ENCODE results near the gene RAB8B. TPM values are rescaled to one million over a fixed set of nuclear protein-coding genes. Genes with fewer than 3 reads are reported as not detected.

Gene RAB8B
- total RNA-seq, 8 experiments from 2014 or later, result 24.6 to 58.4 (median 39.7) TPM

GRCh38 chr15:63218100-63218808, 28.8 kb downstream of the RAB8B start:
- in situ Hi-C loops (cut with MboI; ENCODE audit: low pct_unique_long_range_greater_than_20kb in 2 of 9, low sequenced_read_pairs in 9 of 9, unreplicated experiment in 9 of 9), result no loop called here
- 17 to 92% (median 57%) methylated on average over 1 to 5 of the region's 5 CpGs for WGBS, 10 experiments
- H3K4me3 ChIP-seq, result no peak overlapping the region
- no peak overlapping the region for H3K27ac ChIP-seq
- H3K4me1 ChIP-seq (replicated peaks in 1 of 2), result peaks cover 0 to 7% of the 10 kb centered on the region in 2 donors
- peak in 4 of 8 experiments; percentile 25 to 71 (median 44) for ATAC-seq (replicated peaks in 6 of 8)

- no peak for ATAC-seq (replicated peaks in 6 of 8)
- no peak overlapping the region for H3K27ac ChIP-seq
Observed at GRCh38 chr15:63219196-63219710, 29.8 kb downstream of the RAB8B start.

GRCh38 chr15:63221346-63221745, 31.9 kb downstream of the RAB8B start:
- H3K4me1 ChIP-seq (replicated peaks in 1 of 2), result peaks cover 0 to 7% of the 10 kb centered on the region in 2 donors
- no peak overlapping the region for H3K4me3 ChIP-seq
- H3K27ac ChIP-seq, result no peak overlapping the region
- peak in 2 of 8 experiments; percentile 50 to 57 for ATAC-seq (replicated peaks in 6 of 8)
- in situ Hi-C loops (cut with MboI; ENCODE audit: low pct_unique_long_range_greater_than_20kb in 2 of 9, low sequenced_read_pairs in 9 of 9, unreplicated experiment in 9 of 9), result no loop called here
- WGBS, 10 experiments, result 38 to 100% (median 99%) methylated on average over 1 to 3 of the region's 3 CpGs

More at GRCh38 chr15:63219196-63219710, 29.8 kb downstream of the RAB8B start:
- WGBS, 10 experiments, result 40 to 100% (median 94%) methylated on average over 1 to 3 of the region's 3 CpGs; no CpG with 5 or more reads in 3 of the 10 experiments
- Histone ChIP-seq H3K4me1 (replicated peaks in 1 of 2) (peaks cover 0 to 7% of the 10 kb centered on the region in 2 donors), H3K4me3 (no peak overlapping the region)
- in situ Hi-C loops (cut with MboI; ENCODE audit: low pct_unique_long_range_greater_than_20kb in 2 of 9, low sequenced_read_pairs in 9 of 9, unreplicated experiment in 9 of 9), result no loop called here

GRCh38 chr15:63223463-63223862, 34.1 kb downstream of the RAB8B start:
- ATAC-seq (replicated peaks in 6 of 8), result no peak

GRCh38 chr15:63225381-63225780, 36.0 kb downstream of the RAB8B start:
- ATAC-seq (replicated peaks in 6 of 8), result no peak
- Histone ChIP-seq H3K4me1 (replicated peaks in 1 of 2) (no peaks in the 10 kb centered on the region), H3K27ac (no peak overlapping the region), H3K4me3 (no peak overlapping the region)
- in situ Hi-C loops (cut with MboI; ENCODE audit: low pct_unique_long_range_greater_than_20kb in 2 of 9, low sequenced_read_pairs in 9 of 9, unreplicated experiment in 9 of 9), result no loop called here
- WGBS, 10 experiments, result 82 to 100% (median 97%) methylated on average over 2 to 3 of the region's 3 CpGs

More at GRCh38 chr15:63223463-63223862, 34.1 kb downstream of the RAB8B start:
- no peak overlapping the region for H3K4me3 ChIP-seq
- in situ Hi-C loops (cut with MboI; ENCODE audit: low pct_unique_long_range_greater_than_20kb in 2 of 9, low sequenced_read_pairs in 9 of 9, unreplicated experiment in 9 of 9), result no loop called here
- WGBS, 10 experiments, result 66 to 96% (median 81%) methylated on average over 1 to 6 of the region's 6 CpGs
- H3K27ac ChIP-seq, result no peak overlapping the region
- H3K4me1 ChIP-seq (replicated peaks in 1 of 2), result peaks cover 0 to 3% of the 10 kb centered on the region in 2 donors

GRCh38 chr15:63226155-63226883, 36.9 kb downstream of the RAB8B start:
- WGBS, 10 experiments, result 86 to 100% (median 97%) methylated on average over 3 to 6 of the region's 6 CpGs; no CpG with 5 or more reads in 1 of the 10 experiments
- H3K4me3 ChIP-seq, result no peak overlapping the region
- no peak for ATAC-seq (replicated peaks in 6 of 8)
- H3K27ac ChIP-seq, result no peak overlapping the region
- in situ Hi-C loops (cut with MboI; ENCODE audit: low pct_unique_long_range_greater_than_20kb in 2 of 9, low sequenced_read_pairs in 9 of 9, unreplicated experiment in 9 of 9), result no loop called here
- no peaks in the 10 kb centered on the region for H3K4me1 ChIP-seq (replicated peaks in 1 of 2)

GRCh38 chr15:63226966-63227401, 37.6 kb downstream of the RAB8B start:
- ATAC-seq (replicated peaks in 6 of 8), result no peak
- 81 to 100% (median 92%) methylated on average over 1 to 3 of the region's 3 CpGs; no CpG with 5 or more reads in 4 of the 10 experiments for WGBS, 10 experiments
- H3K27ac ChIP-seq, result no peak overlapping the region
- no peak overlapping the region for H3K4me3 ChIP-seq
- no peaks in the 10 kb centered on the region for H3K4me1 ChIP-seq (replicated peaks in 1 of 2)
- in situ Hi-C loops (cut with MboI; ENCODE audit: low pct_unique_long_range_greater_than_20kb in 2 of 9, low sequenced_read_pairs in 9 of 9, unreplicated experiment in 9 of 9), result no loop called here

GRCh38 chr15:63227689-63228088, 38.3 kb downstream of the RAB8B start:
- 90 to 100% (median 100%) methylated on average over 2 of the region's 2 CpGs; no CpG with 5 or more reads in 1 of the 10 experiments for WGBS, 10 experiments
- Histone ChIP-seq H3K4me1 (replicated peaks in 1 of 2) (no peaks in the 10 kb centered on the region), H3K27ac (no peak overlapping the region), H3K4me3 (no peak overlapping the region)
- in situ Hi-C loops (cut with MboI; ENCODE audit: low pct_unique_long_range_greater_than_20kb in 2 of 9, low sequenced_read_pairs in 9 of 9, unreplicated experiment in 9 of 9), result no loop called here
- ATAC-seq (replicated peaks in 6 of 8), result no peak

GRCh38 chr15:63231206-63231605, 41.8 kb downstream of the RAB8B start:
- Histone ChIP-seq H3K4me1 (replicated peaks in 1 of 2) (no peaks in the 10 kb centered on the region), H3K27ac (no peak overlapping the region), H3K4me3 (no peak overlapping the region)
- 85 to 100% (median 97%) methylated on average over 1 to 3 of the region's 3 CpGs; no CpG with 5 or more reads in 1 of the 10 experiments for WGBS, 10 experiments
- no peak for ATAC-seq (replicated peaks in 6 of 8)
- in situ Hi-C loops (cut with MboI; ENCODE audit: low pct_unique_long_range_greater_than_20kb in 2 of 9, low sequenced_read_pairs in 9 of 9, unreplicated experiment in 9 of 9), result no loop called here

- in situ Hi-C loops (cut with MboI; ENCODE audit: low pct_unique_long_range_greater_than_20kb in 2 of 9, low sequenced_read_pairs in 9 of 9, unreplicated experiment in 9 of 9), result no loop called here
- H3K27ac ChIP-seq, result no peak overlapping the region
- no peak for ATAC-seq (replicated peaks in 6 of 8)
- no peak overlapping the region for H3K4me3 ChIP-seq
- WGBS, 10 experiments, result 8 to 100% (median 60%) methylated on average over 1 of the region's 1 CpG; no CpG with 5 or more reads in 3 of the 10 experiments
- H3K4me1 ChIP-seq (replicated peaks in 1 of 2), result no peaks in the 10 kb centered on the region
Observed at GRCh38 chr15:63231706-63232105, 42.3 kb downstream of the RAB8B start.

- 37 to 100% (median 91%) methylated on average over 1 to 4 of the region's 4 CpGs for WGBS, 10 experiments
- Histone ChIP-seq H3K4me1 (replicated peaks in 1 of 2) (no peaks in the 10 kb centered on the region), H3K4me3 (no peak overlapping the region), H3K27ac (no peak overlapping the region)
- in situ Hi-C loops (cut with MboI; ENCODE audit: low pct_unique_long_range_greater_than_20kb in 2 of 9, low sequenced_read_pairs in 9 of 9, unreplicated experiment in 9 of 9), result no loop called here
- no peak for ATAC-seq (replicated peaks in 6 of 8)
Observed at GRCh38 chr15:63232405-63232804, 43.0 kb downstream of the RAB8B start.

- H3K4me3 ChIP-seq, result no peak overlapping the region
- no peak overlapping the region for H3K27ac ChIP-seq
- H3K4me1 ChIP-seq (replicated peaks in 1 of 2), result no peaks in the 10 kb centered on the region
- in situ Hi-C loops (cut with MboI; ENCODE audit: low pct_unique_long_range_greater_than_20kb in 2 of 9, low sequenced_read_pairs in 9 of 9, unreplicated experiment in 9 of 9), result no loop called here
- 95 to 100% (median 99%) methylated on average over 3 to 5 of the region's 5 CpGs for WGBS, 10 experiments
- no peak for ATAC-seq (replicated peaks in 6 of 8)
Observed at GRCh38 chr15:63232943-63233342, 43.5 kb downstream of the RAB8B start.

GRCh38 chr15:63233667-63234423, 44.4 kb downstream of the RAB8B start:
- no peak overlapping the region for H3K27ac ChIP-seq
- H3K4me1 ChIP-seq (replicated peaks in 1 of 2), result no peaks in the 10 kb centered on the region
- in situ Hi-C loops (cut with MboI; ENCODE audit: low pct_unique_long_range_greater_than_20kb in 2 of 9, low sequenced_read_pairs in 9 of 9, unreplicated experiment in 9 of 9), result no loop called here
- WGBS, 10 experiments, result 0 to 92% (median 59%) methylated on average over 1 to 4 of the region's 5 CpGs
- H3K4me3 ChIP-seq, result no peak overlapping the region
- ATAC-seq (replicated peaks in 6 of 8), result peak in 3 of 8 experiments; percentile 28 to 41 (median 28)

Measured in motor neuron (in vitro differentiated cells).